IMR-90 (cell line): ENCODE results near the gene SLC25A33. TPM values are rescaled to one million over a fixed set of nuclear protein-coding genes. Genes with fewer than 3 reads are reported as not detected.

Source experiments
- ATAC-seq: fragments of 200-7000 bp; cut with Tn5 transposase; 2 replicates; pipeline ENCODE4 v1.9.1; 2020; ENCODE audit warnings: low read depth, mild to moderate bottlenecking, moderate library complexity
- BruUV-seq: library from RNA; stranded (reverse); fragments of 400-500 nt; replicated peaks from 2 replicates; lab custom pipeline; 2021; lab: Mats Ljungman, UMichigan
- CTCF ChIA-PET: fragments of 300-600 bp; formaldehyde crosslinking; extraction: SDS; loops from one replicate; lab custom pipeline; 2021; ENCODE audit warnings: antibody characterized with exemption; lab: Yijun Ruan, JAX
- POLR2A ChIA-PET: fragments of 300-600 bp; sonication (Branson Sonifier 250); formaldehyde crosslinking; loops from one replicate; lab custom pipeline; 2022; ENCODE audit warnings: antibody characterized with exemption; ENCODE audit not compliant: unreplicated experiment; lab: Charles Lee
- DNase-seq: peaks from one replicate; pipeline ENCODE4 v3.0.0; 2013
- H2AFZ ChIP-seq: replicated peaks from 2 replicates; pipeline ENCODE3; 2013; ENCODE audit warnings: low read length, mild to moderate bottlenecking; ENCODE audit not compliant: poor library complexity
- H2AK5ac ChIP-seq: 2 replicates; pipeline ENCODE4 v1.6.1; 2013; ENCODE audit warnings: low read depth, low read length, inconsistent platforms
- H2AK9ac ChIP-seq: replicated peaks from 2 replicates; pipeline ENCODE3; 2013; ENCODE audit warnings: mild to moderate bottlenecking, low read depth, low read length, moderate library complexity; ENCODE audit not compliant: poor library complexity
- H2BK120ac ChIP-seq: 2 replicates; pipeline ENCODE4 v1.6.1; 2013; ENCODE audit warnings: low read depth, low read length, inconsistent platforms
- H2BK15ac ChIP-seq: 3 replicates; pipeline ENCODE4 v1.6.1; 2013; ENCODE audit warnings: low read depth, low read length, inconsistent platforms
- H2BK20ac ChIP-seq: 2 replicates; pipeline ENCODE4 v1.6.1; 2013; ENCODE audit warnings: low read depth, mild to moderate bottlenecking, inconsistent platforms, low read length, moderate library complexity
- H2BK5ac ChIP-seq: 2 replicates; pipeline ENCODE4 v1.6.1; 2013; ENCODE audit warnings: mild to moderate bottlenecking, low read depth, low read length, inconsistent platforms; ENCODE audit not compliant: poor library complexity, severe bottlenecking
- H3K14ac ChIP-seq: replicated peaks from 2 replicates; pipeline ENCODE4 v1.6.1; 2013; ENCODE audit warnings: low read depth, low read length, inconsistent platforms
- H3K18ac ChIP-seq: 2 replicates; pipeline ENCODE4 v1.6.1; 2013; ENCODE audit warnings: low read depth, low read length, control low read depth
- H3K23ac ChIP-seq: 2 replicates; pipeline ENCODE4 v1.6.1; 2013; ENCODE audit warnings: low read depth, low read length, inconsistent platforms
- H3K27ac ChIP-seq: 2 replicates; pipeline ENCODE4 v1.5.1; 2013; ENCODE audit warnings: mild to moderate bottlenecking, control low read depth, low read length; ENCODE audit not compliant: insufficient read depth
- H3K27me3 ChIP-seq: 2 replicates; pipeline ENCODE4 v1.6.1; 2013; ENCODE audit warnings: low read length; ENCODE audit not compliant: control insufficient read depth, insufficient read depth
- H3K36me3 ChIP-seq: 2 replicates; pipeline ENCODE4 v1.6.1; 2013; ENCODE audit warnings: low read length, mixed read lengths; ENCODE audit not compliant: control insufficient read depth, insufficient read depth
- H3K4ac ChIP-seq: 2 replicates; pipeline ENCODE4 v1.6.1; 2013; ENCODE audit warnings: low read depth, low read length, inconsistent platforms
- H3K4me1 ChIP-seq: 2 replicates; pipeline ENCODE4 v1.6.1; 2013; ENCODE audit warnings: low read length, mixed read lengths; ENCODE audit not compliant: control insufficient read depth, insufficient read depth
- H3K4me2 ChIP-seq: 2 replicates; pipeline ENCODE4 v1.6.1; 2013; ENCODE audit warnings: low read depth, mild to moderate bottlenecking, control low read depth, low read length, moderate library complexity
- H3K4me3 ChIP-seq: 2 replicates; pipeline ENCODE4 v1.5.1; 2013; ENCODE audit warnings: low read depth, mild to moderate bottlenecking, control low read depth, low read length, moderate library complexity; ENCODE audit not compliant: insufficient read depth
- H3K56ac ChIP-seq: 2 replicates; pipeline ENCODE4 v1.6.1; 2013; ENCODE audit warnings: low read length, inconsistent platforms; ENCODE audit not compliant: insufficient read depth; ENCODE audit errors: extremely low read depth
- H3K79me1 ChIP-seq, 2 experiments: 2 replicates each; pipeline ENCODE4 v1.6.1; 2013; ENCODE audit warnings: low read length in 2 of 2, inconsistent platforms in 1 of 2, low read depth in 1 of 2
- H3K9ac ChIP-seq: 2 replicates; pipeline ENCODE4 v1.6.1; 2013; ENCODE audit warnings: low read depth, low read length, control low read depth
- H3K9me1 ChIP-seq: 2 replicates; pipeline ENCODE4 v1.6.1; 2013; ENCODE audit warnings: low read length, inconsistent platforms; ENCODE audit not compliant: insufficient read depth
- H3K9me3 ChIP-seq: 2 replicates; pipeline ENCODE4 v1.6.1; 2013; ENCODE audit warnings: low read length; ENCODE audit not compliant: control insufficient read depth, insufficient read depth
- H4K20me1 ChIP-seq: 2 replicates; pipeline ENCODE4 v1.6.1; 2013; ENCODE audit warnings: low read length, inconsistent platforms; ENCODE audit not compliant: insufficient read depth
- H4K5ac ChIP-seq: 2 replicates; pipeline ENCODE4 v1.6.1; 2013; ENCODE audit warnings: mild to moderate bottlenecking, low read depth, low read length, control low read depth
- H4K8ac ChIP-seq, 2 experiments: 2 replicates each; pipeline ENCODE4 v1.6.1; 2013; ENCODE audit warnings: low read depth in 2 of 2, low read length in 2 of 2, control low read depth in 1 of 2, inconsistent platforms in 1 of 2
- H4K91ac ChIP-seq: 2 replicates; pipeline ENCODE4 v1.6.1; 2013; ENCODE audit warnings: low read depth, low read length, inconsistent platforms; ENCODE audit not compliant: insufficient read depth
- BHLHE40 ChIP-seq: fragments of 150-350 bp; IDR thresholded peaks from 2 replicates; pipeline ENCODE4 v1.6.1; 2016; ENCODE audit warnings: mild to moderate bottlenecking, low read depth, low read length
- CEBPB ChIP-seq: IDR thresholded peaks from 2 replicates; pipeline ENCODE4 v1.6.1; 2012; ENCODE audit warnings: low read depth, low read length, improper control_type of control experiment
- CHD1 ChIP-seq: IDR thresholded peaks from 2 replicates; pipeline ENCODE4 v1.6.1; 2012; ENCODE audit warnings: low read depth, low read length, improper control_type of control experiment
- FOS ChIP-seq: fragments of 150-350 bp; IDR thresholded peaks from 2 replicates; pipeline ENCODE4 v1.6.1; 2016; ENCODE audit warnings: low read depth, low read length
- MAFK ChIP-seq: IDR thresholded peaks from 2 replicates; pipeline ENCODE4 v1.6.1; 2012; ENCODE audit warnings: low read depth, low read length, improper control_type of control experiment
- MAZ ChIP-seq: IDR thresholded peaks from 2 replicates; pipeline ENCODE4 v1.6.1; 2012; ENCODE audit warnings: low read depth, mild to moderate bottlenecking, low read length, improper control_type of control experiment, moderate library complexity, borderline replicate concordance
- MXI1 ChIP-seq: IDR thresholded peaks from 2 replicates; pipeline ENCODE4 v1.6.1; 2012; ENCODE audit warnings: low read depth, mild to moderate bottlenecking, low read length, moderate library complexity, borderline replicate concordance
- NFE2L2 ChIP-seq: fragments of 150-350 bp; IDR thresholded peaks from 2 replicates; pipeline ENCODE4 v1.6.1; 2016; ENCODE audit warnings: low read depth, mild to moderate bottlenecking, low read length
- POLR2A ChIP-seq: IDR thresholded peaks from 2 replicates; pipeline ENCODE4 v1.6.1; 2012; ENCODE audit warnings: mild to moderate bottlenecking, low read depth, low read length
- RAD21 ChIP-seq: IDR thresholded peaks from 2 replicates; pipeline ENCODE4 v1.6.1; 2012; ENCODE audit warnings: low read length, improper control_type of control experiment
- RCOR1 ChIP-seq: IDR thresholded peaks from 2 replicates; pipeline ENCODE4 v1.6.1; 2012; ENCODE audit warnings: mild to moderate bottlenecking, low read length, improper control_type of control experiment; ENCODE audit not compliant: insufficient replicate concordance
- RFX5 ChIP-seq: IDR thresholded peaks from 2 replicates; pipeline ENCODE4 v1.8.0; 2012; ENCODE audit warnings: low read depth, mild to moderate bottlenecking, low read length, moderate library complexity
- SMC3 ChIP-seq: fragments of 150-350 bp; IDR thresholded peaks from 2 replicates; pipeline ENCODE4 v1.6.1; 2016; ENCODE audit warnings: low read depth, mild to moderate bottlenecking, antibody characterized with exemption, low read length, moderate library complexity
- WGBS, 2 experiments: methylation state at CpG; one replicate each; pipeline versions ENCODE4 v1.1.5 to v1.1.7; 2013; ENCODE audit warnings: missing lambda C conversion rate in 2 of 2; ENCODE audit not compliant: insufficient read length in 1 of 2; ENCODE audit errors: extremely low coverage in 2 of 2; 5-methylcytosine and 5-hydroxymethylcytosine counted together
- dilution Hi-C: fragments of 300-500 bp; cut with HindIII; formaldehyde crosslinking; loops from one replicate; pipeline ENCODE4 v1.14.3; 2018; ENCODE audit warnings: low sequenced_read_pairs; ENCODE audit not compliant: unreplicated experiment
- in situ Hi-C: fragments of 300-500 bp; cut with MboI; formaldehyde crosslinking; loops from 3 replicates; pipeline ENCODE4 v1.14.3; 2019; ENCODE audit warnings: low sequenced_read_pairs, inconsistent platforms, mixed read lengths
- intact Hi-C: fragments of 100-400 bp; cut with micrococcal nuclease; formaldehyde crosslinking; loops from 2 replicates; pipeline ENCODE4 v1.10.0; 2022
- polyA plus RNA-seq, 3 experiments: library from polyadenylated mRNA; depleted of rRNA; stranded (reverse); fragments of >200 nt; gene quantifications; 2 replicates each; pipeline ENCODE4 v1.2.3, GENCODE V29; 2012; ENCODE audit warnings: low replicate concordance in 1 of 3
- total RNA-seq: library from RNA; depleted of rRNA; stranded (reverse); fragments of >200 nt; gene quantifications from 2 replicates; pipeline ENCODE4 v1.2.3, GENCODE V29; 2012
- TF ChIP-seq, protein P1 (sequence below): fragments of 150-350 bp; IDR thresholded peaks from 2 replicates; pipeline ENCODE4 v1.6.1; 2017; ENCODE audit warnings: mild to moderate bottlenecking, antibody characterized with exemption, low read length, low read depth
- TF ChIP-seq, protein P2 (sequence below): conservative IDR thresholded peaks from 2 replicates; pipeline ENCODE4 v1.5.1; 2012; ENCODE audit warnings: mild to moderate bottlenecking, low read depth, low read length, improper control_type of control experiment
- TF ChIP-seq, protein P3 (sequence below): fragments of 150-350 bp; IDR thresholded peaks from 2 replicates; pipeline ENCODE4 v1.6.1; 2016; ENCODE audit warnings: low read depth, mild to moderate bottlenecking, low read length, moderate library complexity, borderline replicate concordance

SLC25A33 gene
- total and polyA plus RNA-seq, 2 of the 4 experiments (the other 2 are of a cell fraction) = 2.5 to 3.0 TPM

GRCh38 chr1:9633493-9633892 is 94.2 kb downstream of the SLC25A33 start:
- Histone ChIP-seq H3K9me3 (peaks cover 8% of the 10 kb centered on the region; the same call in 1 of the 2 replicates), H3K27me3 (peaks cover 18% of the 10 kb centered on the region), H2AK9ac (no peak overlapping the region), H3K27ac (no peak overlapping the region), H4K5ac (no peak overlapping the region), H3K23ac (no peak overlapping the region), H3K4me2 (no peak overlapping the region), H3K4me1 (no peaks in the 10 kb centered on the region), H3K14ac (no peak overlapping the region), H4K20me1 (no peaks in the 10 kb centered on the region), H3K18ac (no peak overlapping the region), H3K4ac (no peak overlapping the region), H2AFZ (no peak overlapping the region), H2BK15ac (no peak overlapping the region), H3K9ac (no peak overlapping the region), H4K91ac (no peak overlapping the region), H3K4me3 (no peak overlapping the region), H2BK120ac (no peak overlapping the region), H3K36me3 (no peaks in the 10 kb centered on the region), H2BK5ac (no peak overlapping the region), H2AK5ac (no peak overlapping the region), H4K8ac (no peak overlapping the region), H3K56ac (no peak overlapping the region), H3K9me1 (no peaks in the 10 kb centered on the region), H2BK20ac (no peak overlapping the region), H3K79me1 (no peaks in the 10 kb centered on the region)
- ATAC-seq (no peak), DNase-seq (no peak)
- WGBS, 2 experiments = 59% methylated on average over 3 of the region's 6 CpGs; no CpG with 5 or more reads in 1 of the 2 experiments
- dilution Hi-C loops = no loop called here
- no peak for TF ChIP-seq POLR2A
- TF ChIP-seq BHLHE40 = no peak
- TF ChIP-seq CHD1 = no peak
- no peak for TF ChIP-seq SMC3
- no peak for TF ChIP-seq CEBPB
- TF ChIP-seq, protein P1, sequence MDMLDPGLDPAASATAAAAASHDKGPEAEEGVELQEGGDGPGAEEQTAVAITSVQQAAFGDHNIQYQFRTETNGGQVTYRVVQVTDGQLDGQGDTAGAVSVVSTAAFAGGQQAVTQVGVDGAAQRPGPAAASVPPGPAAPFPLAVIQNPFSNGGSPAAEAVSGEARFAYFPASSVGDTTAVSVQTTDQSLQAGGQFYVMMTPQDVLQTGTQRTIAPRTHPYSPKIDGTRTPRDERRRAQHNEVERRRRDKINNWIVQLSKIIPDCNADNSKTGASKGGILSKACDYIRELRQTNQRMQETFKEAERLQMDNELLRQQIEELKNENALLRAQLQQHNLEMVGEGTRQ = no peak
- no peak for TF ChIP-seq NFE2L2
- no peak for TF ChIP-seq MAZ
- TF ChIP-seq, protein P2, sequence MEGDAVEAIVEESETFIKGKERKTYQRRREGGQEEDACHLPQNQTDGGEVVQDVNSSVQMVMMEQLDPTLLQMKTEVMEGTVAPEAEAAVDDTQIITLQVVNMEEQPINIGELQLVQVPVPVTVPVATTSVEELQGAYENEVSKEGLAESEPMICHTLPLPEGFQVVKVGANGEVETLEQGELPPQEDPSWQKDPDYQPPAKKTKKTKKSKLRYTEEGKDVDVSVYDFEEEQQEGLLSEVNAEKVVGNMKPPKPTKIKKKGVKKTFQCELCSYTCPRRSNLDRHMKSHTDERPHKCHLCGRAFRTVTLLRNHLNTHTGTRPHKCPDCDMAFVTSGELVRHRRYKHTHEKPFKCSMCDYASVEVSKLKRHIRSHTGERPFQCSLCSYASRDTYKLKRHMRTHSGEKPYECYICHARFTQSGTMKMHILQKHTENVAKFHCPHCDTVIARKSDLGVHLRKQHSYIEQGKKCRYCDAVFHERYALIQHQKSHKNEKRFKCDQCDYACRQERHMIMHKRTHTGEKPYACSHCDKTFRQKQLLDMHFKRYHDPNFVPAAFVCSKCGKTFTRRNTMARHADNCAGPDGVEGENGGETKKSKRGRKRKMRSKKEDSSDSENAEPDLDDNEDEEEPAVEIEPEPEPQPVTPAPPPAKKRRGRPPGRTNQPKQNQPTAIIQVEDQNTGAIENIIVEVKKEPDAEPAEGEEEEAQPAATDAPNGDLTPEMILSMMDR = no peak
- no peak for TF ChIP-seq RFX5
- TF ChIP-seq, protein P3, sequence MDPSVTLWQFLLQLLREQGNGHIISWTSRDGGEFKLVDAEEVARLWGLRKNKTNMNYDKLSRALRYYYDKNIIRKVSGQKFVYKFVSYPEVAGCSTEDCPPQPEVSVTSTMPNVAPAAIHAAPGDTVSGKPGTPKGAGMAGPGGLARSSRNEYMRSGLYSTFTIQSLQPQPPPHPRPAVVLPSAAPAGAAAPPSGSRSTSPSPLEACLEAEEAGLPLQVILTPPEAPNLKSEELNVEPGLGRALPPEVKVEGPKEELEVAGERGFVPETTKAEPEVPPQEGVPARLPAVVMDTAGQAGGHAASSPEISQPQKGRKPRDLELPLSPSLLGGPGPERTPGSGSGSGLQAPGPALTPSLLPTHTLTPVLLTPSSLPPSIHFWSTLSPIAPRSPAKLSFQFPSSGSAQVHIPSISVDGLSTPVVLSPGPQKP = no peak
- no peak for TF ChIP-seq RCOR1
- no peak for TF ChIP-seq MXI1
- no peak for TF ChIP-seq MAFK
- TF ChIP-seq RAD21 = no peak
- no peak for TF ChIP-seq FOS
- no TSS peak for BruUV-seq
- intact Hi-C loops = no loop called here
- ChIA-PET CTCF (no interaction called here), POLR2A (no interaction called here)
- in situ Hi-C loops = loop anchor here (5.0 kb wide), 1 partner anchor 234 kb away; no protein-coding TSS in a partner anchor
